ENCODE measurements around the gene EXOC6B.

DNA sequence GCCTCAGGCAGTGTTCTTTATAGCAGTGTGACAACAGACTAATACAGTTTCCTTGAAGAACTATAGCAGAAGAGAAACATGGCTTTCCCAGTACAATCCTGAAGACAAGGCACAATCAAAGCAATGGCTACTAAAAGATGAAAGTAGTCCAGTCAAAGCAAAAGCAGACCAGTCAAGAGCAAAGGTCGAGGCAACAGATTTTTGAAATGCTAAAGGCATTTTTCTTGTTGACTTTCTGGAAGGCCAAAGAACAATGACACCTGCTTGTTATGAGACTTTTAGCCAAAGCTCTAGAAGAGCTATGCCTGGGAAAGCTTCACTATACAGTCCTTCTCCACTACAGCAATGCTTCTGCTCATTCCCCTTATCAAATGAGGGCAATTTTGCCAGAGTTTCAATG, 269.9 kb downstream of the EXOC6B start:
- TF ChIP-seq, protein P1, sequence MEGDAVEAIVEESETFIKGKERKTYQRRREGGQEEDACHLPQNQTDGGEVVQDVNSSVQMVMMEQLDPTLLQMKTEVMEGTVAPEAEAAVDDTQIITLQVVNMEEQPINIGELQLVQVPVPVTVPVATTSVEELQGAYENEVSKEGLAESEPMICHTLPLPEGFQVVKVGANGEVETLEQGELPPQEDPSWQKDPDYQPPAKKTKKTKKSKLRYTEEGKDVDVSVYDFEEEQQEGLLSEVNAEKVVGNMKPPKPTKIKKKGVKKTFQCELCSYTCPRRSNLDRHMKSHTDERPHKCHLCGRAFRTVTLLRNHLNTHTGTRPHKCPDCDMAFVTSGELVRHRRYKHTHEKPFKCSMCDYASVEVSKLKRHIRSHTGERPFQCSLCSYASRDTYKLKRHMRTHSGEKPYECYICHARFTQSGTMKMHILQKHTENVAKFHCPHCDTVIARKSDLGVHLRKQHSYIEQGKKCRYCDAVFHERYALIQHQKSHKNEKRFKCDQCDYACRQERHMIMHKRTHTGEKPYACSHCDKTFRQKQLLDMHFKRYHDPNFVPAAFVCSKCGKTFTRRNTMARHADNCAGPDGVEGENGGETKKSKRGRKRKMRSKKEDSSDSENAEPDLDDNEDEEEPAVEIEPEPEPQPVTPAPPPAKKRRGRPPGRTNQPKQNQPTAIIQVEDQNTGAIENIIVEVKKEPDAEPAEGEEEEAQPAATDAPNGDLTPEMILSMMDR (conservative IDR thresholded peaks at IDR 0.05): no peak
- TF ChIP-seq EZH2 (IDR thresholded peaks at IDR 0.05; ENCODE audit: low read depth): no peak
